NB4 (cell line): ENCODE measurements around the gene BCAS3.

Experiments
- CTCF ChIP-seq: IDR thresholded peaks from one replicate; pipeline ENCODE4 v1.5.1; 2012; ENCODE audit warnings: low read depth, low read length
- POLR2A ChIP-seq: IDR thresholded peaks from 2 replicates; pipeline ENCODE4 v1.6.1; 2011; ENCODE audit warnings: mild to moderate bottlenecking; ENCODE audit not compliant: insufficient read length; ENCODE audit errors: extremely low read depth

- no peak for TF ChIP-seq CTCF
- no peak for TF ChIP-seq POLR2A
Observed at GRCh38 chr17:61275395-61275794, 597.7 kb downstream of the BCAS3 start.
